Islet precursor cell (in vitro differentiated cells): ENCODE measurements around the gene ROCK2.

Experiments used
- DNase-seq: peaks from one replicate; pipeline ENCODE4 v3.0.0-alpha.2; 2018

The ROCK2 gene

DNA sequence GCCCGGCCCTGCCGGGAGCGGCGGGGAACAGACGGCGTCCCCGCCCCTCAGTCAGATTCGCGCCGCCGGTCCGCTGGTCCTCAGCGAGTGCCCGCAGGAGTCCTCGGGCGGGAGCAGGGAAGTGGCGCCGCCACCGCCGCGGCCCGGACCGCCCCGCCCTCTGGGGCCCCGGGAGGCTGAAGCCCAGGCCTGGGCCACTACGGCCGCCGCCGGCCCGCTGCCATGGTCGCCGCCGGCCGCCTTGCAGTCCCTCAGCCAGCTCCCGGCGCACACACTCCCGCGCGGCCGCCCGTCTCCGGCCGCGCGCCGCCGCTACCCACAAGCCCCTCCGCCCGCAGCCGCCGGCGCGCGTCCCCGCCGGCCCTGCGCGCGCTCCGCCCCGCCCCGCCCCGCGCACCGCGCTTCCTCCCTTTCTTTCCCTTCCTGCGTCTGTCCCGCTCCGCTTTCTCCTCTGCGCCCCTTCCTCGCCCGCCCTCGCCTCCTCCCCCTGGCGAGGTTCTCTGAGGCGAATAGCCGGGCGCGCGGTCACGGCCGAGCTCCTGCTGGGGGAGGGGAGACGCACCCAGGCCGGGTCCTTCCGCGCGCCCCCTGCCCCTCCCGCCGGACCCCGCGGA is at the start of gene ROCK2:
Gene ROCK2 (minus strand): TSS at position 295 of the 614 bp plus-strand sequence. CDS start 500 bp downstream, outside the sequence.
- peak; percentile 96 for DNase-seq

GRCh38 chr2:11393711-11394236 is 49.3 kb upstream of the ROCK2 start:
- DNase-seq: no peak

DNA sequence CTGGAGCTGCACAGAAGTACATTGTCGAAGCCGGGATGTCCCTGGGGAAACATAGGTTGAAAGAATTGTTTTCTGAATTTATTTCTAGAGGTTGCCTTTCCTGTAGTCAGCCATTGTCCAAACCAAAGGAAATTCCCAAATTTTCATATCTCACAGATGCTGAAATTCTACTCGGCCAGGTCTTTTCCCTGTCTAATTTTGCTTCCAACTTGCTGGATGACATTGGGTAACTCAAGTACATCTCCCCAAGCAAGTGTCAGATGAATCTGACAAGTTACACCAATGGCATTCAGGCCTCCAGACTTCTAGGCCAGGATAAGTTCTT is 47.5 kb upstream of the ROCK2 start:
- no peak for DNase-seq

- DNase-seq: no peak
These were observed 45.9 kb upstream of the ROCK2 start for GRCh38 chr2:11390399-11390658.

DNA sequence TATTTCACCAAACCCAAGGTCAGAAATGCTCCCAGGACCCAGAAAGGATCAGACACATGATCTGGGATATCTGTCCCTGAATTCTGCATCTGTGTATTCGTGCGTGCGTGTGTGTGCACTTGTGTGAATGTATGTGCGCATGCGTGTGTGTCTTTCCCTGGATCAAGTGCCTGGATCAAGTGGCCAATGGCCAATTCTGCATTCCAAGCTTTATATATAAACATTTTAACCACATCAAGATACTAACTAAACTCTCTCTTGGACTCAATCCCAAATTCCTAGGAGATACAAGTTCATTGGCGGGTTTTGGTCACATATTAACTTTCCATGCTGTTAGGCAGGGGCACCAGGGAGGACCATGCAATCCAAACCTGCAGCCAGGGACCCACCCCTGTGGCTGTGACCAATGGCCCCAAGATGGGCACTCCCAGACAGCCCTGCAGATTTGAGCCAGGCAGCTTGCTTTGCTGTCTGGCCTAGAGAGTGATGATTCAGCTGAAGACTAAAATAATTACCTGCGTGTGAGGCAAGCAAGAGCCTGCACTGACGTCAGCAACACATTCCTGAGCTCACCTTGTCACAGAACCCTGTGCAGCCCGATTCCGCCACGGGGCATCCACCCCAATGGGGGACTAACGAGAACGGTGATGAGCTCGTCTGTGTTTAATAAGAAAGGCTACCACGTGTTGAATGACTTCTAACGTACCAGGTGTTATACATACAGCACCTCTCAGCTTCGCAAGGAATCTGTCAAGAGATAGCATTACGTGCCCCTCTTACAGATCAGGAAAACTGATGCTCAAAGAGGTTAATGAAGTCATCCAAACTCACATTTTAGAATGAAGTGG is 45.3 kb upstream of the ROCK2 start:
- DNase-seq: peak; percentile 81

GRCh38 chr2:11389052-11389420 is 44.6 kb upstream of the ROCK2 start:
- no peak for DNase-seq

DNA sequence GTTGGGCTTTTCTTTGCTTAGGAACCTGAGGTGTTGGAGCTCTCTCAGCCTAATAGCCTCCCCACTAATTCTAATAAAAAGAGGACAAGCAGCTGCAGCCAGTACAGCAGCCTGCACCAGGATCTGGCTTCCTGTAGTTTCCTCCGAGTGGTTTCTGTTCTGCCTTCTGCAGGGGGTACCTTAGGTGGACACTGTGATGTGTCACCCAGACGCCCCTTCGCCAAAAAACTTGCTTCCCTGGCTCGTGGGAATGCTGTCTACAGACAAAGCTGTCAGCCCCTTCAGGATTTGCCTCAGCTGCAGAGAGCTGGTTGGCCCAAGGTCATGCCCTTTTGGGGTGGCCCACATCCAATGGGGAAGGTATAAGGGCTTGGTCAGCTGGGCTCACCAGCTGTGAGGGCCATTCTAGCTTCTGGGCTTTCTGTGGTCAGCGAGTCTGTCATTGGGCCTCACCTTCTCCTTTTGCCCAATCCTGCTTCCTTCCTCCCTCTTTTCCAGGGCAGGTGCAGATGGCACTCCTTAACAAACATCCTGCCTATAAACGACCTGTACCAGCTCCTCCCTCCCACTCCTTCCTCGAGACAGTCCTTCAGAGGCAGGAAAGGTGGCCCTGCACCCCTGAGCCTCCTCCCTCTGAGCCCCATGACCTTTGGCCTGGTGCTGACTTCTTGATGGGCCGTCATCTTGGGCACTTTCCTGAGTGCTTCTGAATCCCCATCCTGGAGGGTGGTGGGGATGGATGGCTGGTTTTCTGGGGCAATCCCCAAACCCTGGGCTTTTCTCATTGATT is 44.0 kb upstream of the ROCK2 start:
- no peak for DNase-seq

DNA sequence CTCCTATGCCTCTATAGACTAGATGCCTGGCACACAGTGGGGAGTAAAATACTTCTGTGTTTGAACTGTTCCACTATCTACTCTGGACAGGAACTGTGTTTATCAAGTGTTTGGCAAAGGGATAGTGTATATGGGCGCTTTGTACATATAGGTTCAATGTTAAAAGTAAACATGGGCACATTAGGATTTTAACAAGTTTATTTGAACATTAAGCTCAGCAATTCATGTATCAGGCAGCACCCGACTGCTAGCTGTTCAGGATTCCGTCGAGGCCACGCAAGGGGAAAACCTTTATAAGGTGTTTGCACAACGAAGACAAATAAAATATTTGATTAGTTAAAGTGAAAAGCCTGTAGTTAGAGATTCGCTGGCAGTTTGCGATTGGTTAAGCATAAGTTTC is 43.4 kb upstream of the ROCK2 start:
- no peak for DNase-seq

GRCh38 chr2:11387100-11387390 is 42.6 kb upstream of the ROCK2 start:
- DNase-seq: peak; percentile 81

DNA sequence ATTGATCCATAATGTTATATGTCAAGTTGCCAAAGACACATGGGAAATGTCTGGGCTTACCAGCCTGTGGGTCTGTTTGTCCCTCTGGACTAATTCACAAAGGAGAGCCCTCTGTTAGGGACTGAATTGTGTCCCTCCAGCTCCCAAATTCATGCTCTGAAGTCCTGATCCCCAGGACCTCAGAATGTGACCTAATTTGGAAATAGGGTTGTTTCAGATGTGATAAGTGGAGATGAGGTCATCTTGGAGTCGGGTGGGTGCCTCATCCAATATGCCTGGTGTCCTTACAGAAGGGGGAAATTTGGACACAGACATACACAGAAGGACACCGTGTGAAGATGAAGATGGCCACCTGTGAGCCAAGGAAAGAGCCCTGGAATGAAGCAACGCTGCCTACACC is 41.4 kb upstream of the ROCK2 start:
- no peak for DNase-seq

DNA sequence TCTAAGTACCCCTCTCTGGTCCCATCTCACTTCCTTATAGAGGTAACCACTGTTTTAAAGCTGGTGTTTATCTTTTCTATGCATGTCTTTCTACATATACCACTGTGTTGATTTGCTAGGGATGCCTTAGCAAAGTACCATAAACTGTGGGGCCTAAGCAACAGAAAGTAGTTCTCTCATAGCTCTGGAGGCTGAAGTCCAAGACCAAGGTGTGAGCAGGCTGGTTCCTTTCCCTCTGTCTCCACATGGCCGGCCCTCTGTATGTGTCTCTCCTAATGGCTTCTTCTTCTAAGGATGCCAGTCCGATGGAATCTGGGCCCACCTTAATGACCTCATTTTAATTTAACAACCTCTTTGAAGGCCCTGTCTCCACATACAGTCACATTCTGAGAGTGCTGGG is 40.8 kb upstream of the ROCK2 start:
- no peak for DNase-seq

DNA sequence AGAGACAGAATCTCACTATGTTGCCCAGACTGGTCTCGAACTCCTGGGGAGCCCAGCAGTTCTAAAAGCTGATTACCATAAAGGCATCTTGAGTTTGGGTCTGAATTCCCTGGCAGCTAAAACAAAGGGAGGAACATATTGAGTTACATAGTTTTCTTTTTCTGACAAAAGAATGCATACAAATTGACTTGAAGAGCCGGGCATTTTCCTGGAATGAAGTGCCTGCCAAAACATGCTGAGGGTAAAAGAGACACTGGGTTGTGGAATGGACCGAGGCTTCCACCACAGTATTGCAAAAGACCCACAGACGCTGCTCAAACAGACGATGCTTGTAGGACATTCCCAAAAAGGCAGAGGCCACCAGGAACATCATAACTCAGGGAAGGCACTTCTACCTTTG is 35.1 kb upstream of the ROCK2 start:
- no peak for DNase-seq

DNA sequence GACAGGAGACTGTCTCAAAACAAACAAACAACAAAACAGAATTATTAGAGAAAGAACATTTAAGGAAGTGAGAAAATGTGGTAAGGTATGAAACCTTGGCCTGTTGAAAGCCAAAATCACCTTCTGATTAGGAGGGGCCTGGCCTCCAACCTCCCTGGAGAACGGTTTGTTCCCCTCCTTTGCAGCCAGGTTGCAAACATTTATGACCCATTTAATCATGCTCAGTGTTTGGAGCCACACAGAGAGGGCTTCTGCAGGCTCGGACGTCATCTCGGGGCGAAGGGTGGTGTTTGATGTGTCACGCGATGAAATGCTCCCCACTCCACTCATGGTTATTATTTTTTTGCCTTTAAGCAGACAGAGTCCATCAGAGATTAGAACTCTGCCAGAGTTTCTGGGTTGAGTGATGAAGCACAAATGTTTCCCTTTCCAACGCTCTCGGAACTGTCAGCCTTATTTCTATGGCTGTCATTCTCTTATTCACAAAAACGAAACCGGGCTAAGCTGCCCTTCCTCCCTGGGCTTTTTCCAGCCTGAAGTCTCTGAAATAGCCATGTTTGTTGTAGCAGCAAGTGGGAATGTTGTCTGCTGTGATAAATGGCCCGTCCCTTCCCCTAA is 33.6 kb upstream of the ROCK2 start:
- DNase-seq: no peak

GRCh38 chr2:11376071-11376470 is 31.6 kb upstream of the ROCK2 start:
- DNase-seq: no peak

DNA sequence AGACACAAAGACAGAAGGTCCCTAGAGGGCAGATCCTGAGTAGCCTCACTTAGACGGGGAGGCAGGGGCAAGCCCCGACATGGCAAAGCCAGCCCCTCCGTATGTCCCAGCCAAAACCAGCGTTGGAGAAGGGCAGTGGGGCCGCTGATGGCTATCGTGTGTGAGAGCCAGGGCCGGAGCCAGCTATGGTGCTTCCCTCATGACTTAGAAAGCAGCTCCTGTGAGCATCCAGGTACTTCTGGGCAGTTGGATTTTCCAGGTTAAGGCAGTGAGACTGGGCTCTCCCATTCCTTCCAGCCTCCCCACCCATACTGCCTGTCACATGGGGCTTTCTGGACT is 31.2 kb upstream of the ROCK2 start:
- no peak for DNase-seq

GRCh38 chr2:11375025-11375688 is 30.7 kb upstream of the ROCK2 start:
- DNase-seq: no peak

DNA sequence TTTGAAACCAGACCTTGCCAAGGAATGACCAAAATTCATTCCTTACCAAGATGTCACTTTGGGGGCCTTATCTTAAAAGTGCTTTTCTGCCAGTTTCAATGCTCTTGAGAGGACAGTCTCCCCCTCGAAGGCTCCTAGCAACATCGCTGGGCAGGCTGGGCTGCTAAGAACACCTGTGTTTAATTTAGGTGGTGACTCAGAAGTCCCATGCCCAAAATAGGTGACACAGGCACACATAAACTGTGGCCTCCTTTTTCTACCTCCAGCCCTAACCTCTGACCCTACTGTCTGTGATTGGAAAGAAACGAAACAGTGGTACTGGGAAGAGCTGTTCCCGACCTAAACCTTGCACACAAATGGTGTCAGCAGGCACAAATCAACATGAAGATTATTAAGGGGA is 28.7 kb upstream of the ROCK2 start:
- DNase-seq: no peak

GRCh38 chr2:11371092-11371937 is 26.9 kb upstream of the ROCK2 start:
- DNase-seq: no peak

- DNase-seq: no peak
These were observed 26.1 kb upstream of the ROCK2 start for GRCh38 chr2:11370377-11371091.

GRCh38 chr2:11368059-11368572 is 23.7 kb upstream of the ROCK2 start:
- DNase-seq: no peak

GRCh38 chr2:11367170-11367730 is 22.8 kb upstream of the ROCK2 start:
- no peak for DNase-seq
